GM12864 (cell line): ENCODE results near the gene C18orf63.

Source experiments
- DNase-seq: peaks from one replicate; pipeline ENCODE4 v3.0.0-alpha.2; 2011; ENCODE audit warnings: low read depth
- H3K4me3 ChIP-seq: 2 replicates; pipeline ENCODE4 v1.5.1; 2011; ENCODE audit warnings: mild to moderate bottlenecking, low read depth, low read length, control low read depth
- CTCF ChIP-seq: IDR thresholded peaks from 2 replicates; pipeline ENCODE4 v1.5.1; 2011; ENCODE audit warnings: low read depth, mild to moderate bottlenecking, moderate library complexity, low read length, control low read depth, inconsistent platforms; ENCODE audit errors: missing control alignments

The C18orf63 gene

GRCh38 chr18:74274700-74275099, 40.9 kb upstream of the C18orf63 start:
- no peak overlapping the region for H3K4me3 ChIP-seq
- DNase-seq, result no peak
- no peak for TF ChIP-seq CTCF

- no peak overlapping the region for H3K4me3 ChIP-seq
- DNase-seq, result no peak
- TF ChIP-seq CTCF, result no peak
Measured at GRCh38 chr18:74275736-74276135, 39.9 kb upstream of the C18orf63 start.

- no peak for TF ChIP-seq CTCF
- H3K4me3 ChIP-seq, result no peak overlapping the region
- no peak for DNase-seq
Measured at GRCh38 chr18:74276609-74277008, 39.0 kb upstream of the C18orf63 start.

- DNase-seq, result no peak
- TF ChIP-seq CTCF, result no peak
- H3K4me3 ChIP-seq, result no peak overlapping the region
Measured at GRCh38 chr18:74277296-74277695, 38.3 kb upstream of the C18orf63 start.

GRCh38 chr18:74278058-74278457, 37.6 kb upstream of the C18orf63 start:
- TF ChIP-seq CTCF, result no peak
- DNase-seq, result no peak
- no peak overlapping the region for H3K4me3 ChIP-seq

- no peak for TF ChIP-seq CTCF
- H3K4me3 ChIP-seq, result no peak overlapping the region
- DNase-seq, result no peak
Measured at GRCh38 chr18:74278983-74279382, 36.7 kb upstream of the C18orf63 start.
